ENCODE data around the gene PPAT.

DNA sequence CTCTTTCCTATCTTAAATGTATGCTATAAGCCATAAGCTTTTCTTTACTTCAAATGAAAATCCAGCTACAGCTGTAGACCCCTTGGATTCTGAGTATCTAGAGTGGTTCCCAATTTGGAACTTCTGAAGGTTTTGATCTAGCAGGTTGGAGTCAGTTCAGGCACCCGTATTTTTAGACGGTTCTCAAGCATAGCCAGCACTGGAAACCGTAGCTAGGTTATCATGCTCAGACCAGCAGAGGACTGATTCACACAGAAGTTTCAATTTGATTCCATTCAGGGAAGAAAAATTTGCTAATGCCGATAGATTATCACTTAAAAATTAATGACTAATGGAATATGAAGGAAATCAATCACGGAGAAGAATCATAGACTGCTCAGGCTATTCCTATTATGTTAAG, 11.2 kb downstream of the PPAT start:
- no peak for TF ChIP-seq POLR2A (IDR thresholded peaks at IDR 0.05)
- TF ChIP-seq, protein P1, sequence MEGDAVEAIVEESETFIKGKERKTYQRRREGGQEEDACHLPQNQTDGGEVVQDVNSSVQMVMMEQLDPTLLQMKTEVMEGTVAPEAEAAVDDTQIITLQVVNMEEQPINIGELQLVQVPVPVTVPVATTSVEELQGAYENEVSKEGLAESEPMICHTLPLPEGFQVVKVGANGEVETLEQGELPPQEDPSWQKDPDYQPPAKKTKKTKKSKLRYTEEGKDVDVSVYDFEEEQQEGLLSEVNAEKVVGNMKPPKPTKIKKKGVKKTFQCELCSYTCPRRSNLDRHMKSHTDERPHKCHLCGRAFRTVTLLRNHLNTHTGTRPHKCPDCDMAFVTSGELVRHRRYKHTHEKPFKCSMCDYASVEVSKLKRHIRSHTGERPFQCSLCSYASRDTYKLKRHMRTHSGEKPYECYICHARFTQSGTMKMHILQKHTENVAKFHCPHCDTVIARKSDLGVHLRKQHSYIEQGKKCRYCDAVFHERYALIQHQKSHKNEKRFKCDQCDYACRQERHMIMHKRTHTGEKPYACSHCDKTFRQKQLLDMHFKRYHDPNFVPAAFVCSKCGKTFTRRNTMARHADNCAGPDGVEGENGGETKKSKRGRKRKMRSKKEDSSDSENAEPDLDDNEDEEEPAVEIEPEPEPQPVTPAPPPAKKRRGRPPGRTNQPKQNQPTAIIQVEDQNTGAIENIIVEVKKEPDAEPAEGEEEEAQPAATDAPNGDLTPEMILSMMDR (IDR thresholded peaks at IDR 0.05): no peak

Measured in prostate gland (tissue), 2 donors.